ENCODE results near the gene NEK2. TPM values are rescaled to one million over a fixed set of nuclear protein-coding genes. Genes with fewer than 3 reads are reported as not detected.

NEK2 gene
- total and polyA plus RNA-seq, 2 of the 13 experiments (the other 11 are each of a cell fraction or from before 2014, with no cell fraction given), result 10.9 to 40.8 TPM

DNA sequence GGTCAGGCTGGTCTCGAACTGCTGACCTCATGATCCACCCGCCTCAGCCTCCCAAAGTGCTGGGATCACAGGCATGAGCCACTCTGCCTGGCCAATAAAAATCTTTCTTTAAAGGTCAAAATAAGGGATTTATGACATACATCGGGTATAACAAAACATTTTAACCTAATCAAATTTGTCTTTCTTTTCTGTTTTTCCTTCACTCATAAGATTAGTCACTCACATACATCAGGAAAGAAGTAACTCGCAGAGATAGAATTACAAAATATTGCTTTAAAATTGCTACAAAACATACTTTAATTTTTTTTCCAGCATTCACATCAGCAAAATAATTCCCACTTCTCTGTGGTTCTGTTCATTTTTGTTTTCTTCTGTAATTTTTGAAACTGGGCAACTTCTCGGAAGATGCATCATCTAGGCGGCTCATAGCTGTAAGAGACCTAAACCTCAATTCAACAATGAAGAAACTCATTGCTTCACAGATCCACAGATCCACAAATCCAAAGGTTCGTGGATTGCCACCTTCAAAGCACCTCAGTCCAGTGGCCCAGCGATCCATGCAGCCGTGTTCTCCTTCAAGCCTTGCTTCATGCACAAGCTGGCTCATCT is 39.7 kb downstream of the NEK2 start:
- H3K27me3 ChIP-seq (ENCODE audit: control insufficient read depth in 1 of 2, insufficient read depth in 2 of 2, low read length in 2 of 2), result peaks cover 0 to 1% of the 10 kb centered on the region in 2 experiments; a peak in 1 of 5 replicates
- FAIRE-seq (no peak), DNase-seq (ENCODE audit: low spot score) (no peak), ATAC-seq (no peak)
- H3K9me3 ChIP-seq (ENCODE audit: low read length), result no peaks in the 10 kb centered on the region
- intact Hi-C loops (cut with micrococcal nuclease; ENCODE audit: unreplicated experiment) (no loop called here), in situ Hi-C loops (cut with HindIII; ENCODE audit: extremely low pct_ligation_motif_present, low pct_unique_long_range_greater_than_20kb) (no loop called here)
- H3K79me2 ChIP-seq (ENCODE audit: insufficient read depth, low read length), result no peaks in the 10 kb centered on the region
- POLR2A ChIA-PET, result no interaction called here
- no peak overlapping the region for H3K4me2 ChIP-seq (ENCODE audit: low read depth, low read length)
- H3K4me3 ChIP-seq (replicated peaks in 1 of 3; ENCODE audit: insufficient read depth in 1 of 3, low read depth in 2 of 3, low read length in 3 of 3), result no peak overlapping the region
- H3K36me3 ChIP-seq (replicated peaks in 1 of 2; ENCODE audit: control insufficient read depth in 1 of 2, insufficient read depth in 2 of 2, low read length in 2 of 2), result no peaks in the 10 kb centered on the region
- no peak overlapping the region for H3K27ac ChIP-seq (ENCODE audit: extremely low read length, insufficient read depth, low read length)
- no peaks in the 10 kb centered on the region for H4K20me1 ChIP-seq (ENCODE audit: insufficient read depth, low read length)
- H3K9ac ChIP-seq (ENCODE audit: insufficient read depth, low read depth, low read length), result no peak overlapping the region
- 59% methylated on average over 9 of the region's 9 CpGs for WGBS (ENCODE audit: low lambda C conversion rate)
- no TSS peak for BruUV-seq (replicated peaks)
- CTCF ChIA-PET (ENCODE audit: low intra/inter-chr PET ratio, low total read pairs), result no interaction called here
- H3K4me1 ChIP-seq (ENCODE audit: insufficient read depth, low read length), result peaks cover 87% of the 10 kb centered on the region
- no peak overlapping the region for H2AFZ ChIP-seq (ENCODE audit: low read length)
- TF ChIP-seq SALL1 (CRISPR knock-in tag; IDR thresholded peaks at IDR 0.05), result no peak
- no peak for TF ChIP-seq ZBTB38 (CRISPR knock-in tag; IDR thresholded peaks at IDR 0.05)
- TF ChIP-seq ZBTB33 (CRISPR knock-in tag; IDR thresholded peaks at IDR 0.05), result no peak
- no peak for TF ChIP-seq GTF3A (CRISPR knock-in tag; conservative IDR thresholded peaks at IDR 0.05)
- TF ChIP-seq ZNF430 (CRISPR knock-in tag; IDR thresholded peaks at IDR 0.05), result no peak
- no peak for TF ChIP-seq KMT2A (CRISPR knock-in tag; IDR thresholded peaks at IDR 0.05)
- TF ChIP-seq ARID5B (CRISPR knock-in tag; IDR thresholded peaks at IDR 0.05), result no peak
- no peak for TF ChIP-seq ZNF362 (CRISPR knock-in tag; IDR thresholded peaks at IDR 0.05; ENCODE audit: borderline replicate concordance)
- TF ChIP-seq, protein P1, sequence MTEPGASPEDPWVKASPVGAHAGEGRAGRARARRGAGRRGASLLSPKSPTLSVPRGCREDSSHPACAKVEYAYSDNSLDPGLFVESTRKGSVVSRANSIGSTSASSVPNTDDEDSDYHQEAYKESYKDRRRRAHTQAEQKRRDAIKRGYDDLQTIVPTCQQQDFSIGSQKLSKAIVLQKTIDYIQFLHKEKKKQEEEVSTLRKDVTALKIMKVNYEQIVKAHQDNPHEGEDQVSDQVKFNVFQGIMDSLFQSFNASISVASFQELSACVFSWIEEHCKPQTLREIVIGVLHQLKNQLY (CRISPR knock-in tag; IDR thresholded peaks at IDR 0.05), result no peak
- TF ChIP-seq FOSL1 (CRISPR knock-in tag; IDR thresholded peaks at IDR 0.05; ENCODE audit: borderline replicate concordance), result no peak
- TF ChIP-seq ZNF839 (CRISPR knock-in tag; IDR thresholded peaks at IDR 0.05; ENCODE audit: borderline replicate concordance), result no peak
- TF ChIP-seq NR3C1 (CRISPR knock-in tag; IDR thresholded peaks at IDR 0.05), result no peak
- TF ChIP-seq CHD4 (IDR thresholded peaks at IDR 0.05; ENCODE audit: borderline replicate concordance, low read length), result no peak
- TF ChIP-seq, protein P2, sequence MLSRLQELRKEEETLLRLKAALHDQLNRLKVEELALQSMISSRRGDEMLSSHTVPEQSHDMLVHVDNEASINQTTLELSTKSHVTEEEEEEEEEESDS (CRISPR knock-in tag; IDR thresholded peaks at IDR 0.05; ENCODE audit: borderline replicate concordance), result no peak
- no peak for TF ChIP-seq HOXA9 (CRISPR knock-in tag; IDR thresholded peaks at IDR 0.05; ENCODE audit: borderline replicate concordance)
- no peak for TF ChIP-seq IRF1 (CRISPR knock-in tag; IDR thresholded peaks at IDR 0.05; ENCODE audit: low read depth)

Data from HepG2 (cell line).